ENCODE data around the gene RABGAP1L.

RABGAP1L gene

DNA sequence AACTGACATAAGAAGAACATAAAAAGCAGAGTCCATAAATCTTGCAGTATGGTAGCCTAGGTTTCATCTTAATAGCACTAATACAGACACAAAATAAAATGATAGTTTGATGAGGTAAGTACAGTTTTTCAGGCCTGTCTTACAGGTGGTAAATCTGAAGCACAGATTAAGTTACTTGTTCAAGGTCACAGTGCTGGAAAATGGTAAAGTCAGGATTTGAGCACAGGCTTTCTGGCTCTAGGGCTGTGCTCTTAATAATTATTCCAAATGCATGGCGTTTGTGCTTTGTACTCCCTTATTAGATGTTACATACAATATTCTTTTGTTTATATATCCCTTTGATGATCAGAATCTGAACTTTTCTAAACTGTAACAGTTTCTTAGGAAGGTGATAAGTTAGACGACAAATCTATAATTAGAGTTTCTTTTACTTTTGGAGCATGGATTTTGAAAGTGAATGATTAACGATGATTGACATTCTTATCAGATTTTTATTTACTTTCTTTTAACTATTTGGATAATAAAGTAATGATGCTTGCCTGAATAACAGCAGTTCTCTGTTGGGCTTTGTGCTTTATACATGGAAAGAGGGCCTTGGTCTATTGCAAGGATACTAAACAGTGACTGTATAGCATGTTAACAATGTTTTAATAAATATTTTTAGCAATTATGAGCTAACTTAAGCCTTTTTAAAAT lies 738.9 kb downstream of the RABGAP1L start:
- DNase-seq = no peak

DNA sequence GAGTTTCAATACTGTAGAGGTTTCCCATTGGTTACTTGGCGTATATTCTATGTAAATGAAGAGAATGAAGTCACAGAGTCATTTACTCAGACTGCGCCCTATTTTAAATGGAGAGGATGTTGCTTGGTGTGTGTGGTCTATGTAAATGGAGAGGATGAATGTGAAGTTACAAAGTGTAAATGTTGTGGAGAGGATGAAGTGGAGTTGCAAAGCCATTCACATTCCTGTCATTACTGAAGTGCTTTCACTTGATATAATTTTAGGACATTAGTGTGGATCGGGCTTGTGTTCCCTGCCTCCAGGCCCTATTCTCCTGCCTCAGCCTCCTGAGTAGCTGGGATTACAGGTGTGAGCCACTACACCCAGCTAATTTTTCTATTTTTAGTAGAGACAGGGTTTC lies 741.0 kb downstream of the RABGAP1L start:
- DNase-seq = no peak

DNA sequence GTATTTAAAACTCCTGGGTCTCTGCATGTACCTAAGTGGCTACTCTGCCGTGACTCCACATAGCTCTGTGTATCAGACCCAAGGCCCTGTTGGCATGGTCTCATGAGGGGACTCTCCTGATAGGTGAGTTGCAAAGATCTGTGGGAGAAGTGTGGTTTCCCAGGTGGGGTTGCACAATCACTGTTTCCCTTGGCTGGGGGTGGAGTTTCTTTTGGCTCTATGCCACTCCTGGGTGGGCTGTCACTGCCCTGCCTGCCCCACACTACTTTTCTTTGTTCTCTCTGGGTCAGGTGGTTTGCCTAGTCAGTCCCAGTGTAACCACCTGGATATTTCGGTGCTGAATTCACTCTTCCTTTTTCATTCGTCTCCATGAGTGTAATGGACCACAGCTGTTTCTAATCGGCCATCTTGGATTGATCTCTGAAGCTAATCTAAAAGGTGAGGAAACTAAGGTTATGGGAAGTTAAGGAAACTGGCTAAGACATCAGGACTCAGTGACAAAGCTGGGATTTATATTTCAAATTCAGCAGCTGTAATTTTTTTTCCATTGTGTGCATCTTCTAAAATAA lies 743.3 kb downstream of the RABGAP1L start:
- DNase-seq = no peak

DNA sequence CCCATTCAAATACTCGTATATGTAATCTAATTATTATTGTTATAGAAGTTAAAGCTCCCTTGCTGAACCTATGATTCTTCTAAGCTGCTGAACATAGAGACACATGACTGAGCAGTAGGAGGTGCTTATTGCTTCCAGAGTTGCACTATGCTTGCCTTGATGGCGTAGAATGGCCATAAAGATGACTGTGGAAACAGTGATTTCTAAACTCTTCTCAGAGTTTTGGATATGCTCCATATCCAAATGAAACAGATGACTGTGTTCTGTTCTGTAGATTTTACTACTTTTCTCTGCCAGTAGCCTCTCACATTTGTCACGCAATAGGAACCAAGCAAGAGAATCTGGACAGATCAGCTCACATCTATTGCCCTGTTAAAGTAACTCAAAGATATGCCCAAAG lies 752.3 kb downstream of the RABGAP1L start:
- no peak for DNase-seq

DNA sequence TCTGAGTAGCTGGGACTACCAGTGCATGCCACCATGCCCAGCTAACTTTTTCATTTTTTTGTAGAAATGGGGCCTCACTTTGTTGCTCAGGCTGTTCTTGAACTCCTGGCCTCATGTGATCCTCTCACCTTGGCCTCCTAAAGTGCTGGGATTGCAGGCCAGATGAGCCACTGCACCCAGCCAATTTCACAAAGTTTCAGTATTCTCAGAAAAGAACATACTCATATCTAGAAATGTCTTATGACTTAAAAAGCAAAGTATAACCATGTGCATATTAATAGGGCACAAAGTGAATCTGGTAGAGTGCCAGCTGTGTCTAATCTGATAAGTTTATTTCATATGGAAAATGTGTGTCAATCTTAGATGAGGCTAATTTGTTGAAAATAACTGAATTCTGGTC lies 752.9 kb downstream of the RABGAP1L start:
- no peak for DNase-seq

DNA sequence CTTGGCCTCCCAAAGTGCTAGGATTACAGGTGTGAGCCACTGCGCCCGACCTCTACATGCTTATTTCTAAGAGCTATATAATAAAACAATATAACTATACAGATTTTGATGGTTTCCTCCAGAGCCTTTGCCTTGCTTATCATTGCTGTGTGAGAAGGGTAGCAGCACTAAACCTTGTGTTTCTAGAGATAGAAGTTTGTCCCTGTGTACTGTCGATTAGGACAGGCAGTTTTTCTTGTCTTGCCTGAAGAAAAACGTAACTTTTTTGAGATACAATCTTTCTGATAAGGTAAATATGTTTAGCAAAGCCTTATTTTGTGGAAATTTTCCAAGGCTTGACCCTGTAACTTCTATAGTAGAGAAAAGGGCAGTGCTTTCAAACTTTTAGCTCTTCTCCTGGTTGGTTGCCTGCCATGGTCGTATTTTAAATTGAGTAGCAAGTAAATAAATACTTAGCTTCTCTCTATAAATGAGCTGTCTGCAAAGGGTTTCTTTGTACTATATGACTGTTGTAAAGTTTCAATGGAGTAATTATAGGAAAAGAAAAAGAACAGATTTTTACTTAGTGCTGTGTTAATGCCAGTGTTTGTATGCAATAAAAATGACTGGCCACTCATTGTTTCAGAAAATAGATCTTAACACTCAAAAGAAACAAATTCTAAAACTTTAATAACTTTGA lies 754.0 kb downstream of the RABGAP1L start:
- DNase-seq = no peak

DNA sequence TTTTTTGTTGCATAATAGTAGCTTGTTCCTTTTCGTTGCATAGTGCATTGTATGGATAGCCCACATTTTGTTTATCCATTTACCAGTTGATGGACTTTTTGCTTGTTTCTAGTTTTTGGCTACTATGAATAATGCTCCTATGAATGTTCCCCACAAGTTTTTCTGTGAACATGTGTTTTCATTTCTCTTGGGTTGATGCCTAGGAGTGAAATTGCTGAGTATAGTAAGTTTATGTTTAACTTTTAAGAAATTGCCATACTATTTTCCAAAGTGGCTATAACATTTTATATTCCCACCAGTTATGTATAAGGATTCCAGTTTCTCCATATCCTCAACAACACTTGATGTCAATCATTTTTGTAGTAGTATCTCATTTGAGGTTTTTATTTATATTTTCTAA lies 755.7 kb downstream of the RABGAP1L start:
- no peak for DNase-seq

DNA sequence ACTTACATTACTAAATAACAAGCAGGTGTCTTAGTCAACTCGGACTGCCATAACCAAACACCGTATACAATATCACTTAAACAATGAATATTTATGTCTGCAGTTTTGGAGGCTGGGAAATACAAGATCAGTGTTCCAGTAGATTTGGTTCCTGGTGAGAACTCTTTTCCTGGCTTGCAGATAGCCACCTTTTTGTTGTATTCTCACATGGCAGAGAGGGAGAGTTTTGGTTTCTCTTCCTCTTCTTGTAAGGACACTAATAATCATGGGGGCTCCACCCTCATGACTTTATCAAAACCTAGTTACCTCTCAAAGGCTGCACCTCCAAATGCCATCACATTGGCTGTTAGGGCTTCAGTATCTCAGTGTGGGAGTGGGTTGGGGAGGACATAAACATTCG lies 757.5 kb downstream of the RABGAP1L start:
- DNase-seq = no peak

DNA sequence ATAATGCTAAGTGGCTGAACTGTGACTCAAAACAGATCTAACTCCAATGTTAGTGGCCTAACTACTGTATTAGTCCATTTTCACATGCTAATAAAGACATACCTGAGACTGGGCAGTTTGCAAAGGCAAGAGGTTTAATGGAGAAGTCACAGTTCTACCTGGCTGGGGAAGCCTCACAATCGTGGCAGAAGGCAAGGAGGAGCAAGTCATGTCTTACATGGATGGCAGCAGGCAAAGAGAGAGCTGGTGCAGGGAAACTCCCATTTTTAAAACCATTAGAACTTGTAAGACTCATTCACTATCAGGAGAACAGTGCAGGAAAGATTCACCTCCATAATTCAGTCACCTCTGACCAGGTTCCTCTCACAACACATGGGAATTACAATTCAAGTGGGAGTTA lies 760.8 kb downstream of the RABGAP1L start:
- no peak for DNase-seq

DNA sequence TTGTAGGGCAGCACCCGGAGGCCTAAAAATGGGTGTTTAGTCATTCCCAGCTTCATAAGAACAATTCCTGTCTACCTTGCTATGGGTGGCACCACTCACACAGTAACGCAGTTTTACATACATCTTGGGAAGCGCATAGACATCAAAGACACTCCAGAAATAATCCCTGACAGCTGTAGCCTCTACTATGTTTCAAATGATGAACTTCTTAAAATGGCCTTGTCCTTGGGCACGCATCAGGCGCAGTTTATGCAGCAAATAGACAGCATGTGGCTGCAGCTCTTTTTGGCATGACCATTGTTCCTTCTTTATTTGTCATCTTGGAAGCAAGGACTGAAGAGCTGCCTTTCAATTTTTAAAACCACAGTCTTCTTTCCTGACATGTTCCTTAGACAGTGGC lies 762.8 kb downstream of the RABGAP1L start:
- no peak for DNase-seq

DNA sequence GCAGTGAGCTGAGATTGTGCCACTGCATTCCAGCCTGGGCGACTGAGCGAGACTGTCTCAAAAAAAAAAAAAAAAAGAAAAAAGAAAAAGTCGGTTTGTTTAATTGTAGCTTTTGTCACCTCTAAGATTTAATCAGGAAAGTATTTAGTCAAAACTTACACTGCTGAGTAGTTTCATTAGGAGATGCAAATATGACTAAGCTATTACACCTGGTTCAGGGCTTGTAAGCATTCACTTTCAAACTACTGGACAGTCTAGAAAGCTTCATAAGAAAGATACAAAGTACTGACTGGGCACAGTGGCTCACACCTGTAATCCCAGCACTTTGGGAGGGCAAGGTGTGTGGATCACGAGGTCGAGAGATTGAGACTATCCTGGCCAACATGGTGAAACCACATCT lies 764.5 kb downstream of the RABGAP1L start:
- DNase-seq = no peak

DNA sequence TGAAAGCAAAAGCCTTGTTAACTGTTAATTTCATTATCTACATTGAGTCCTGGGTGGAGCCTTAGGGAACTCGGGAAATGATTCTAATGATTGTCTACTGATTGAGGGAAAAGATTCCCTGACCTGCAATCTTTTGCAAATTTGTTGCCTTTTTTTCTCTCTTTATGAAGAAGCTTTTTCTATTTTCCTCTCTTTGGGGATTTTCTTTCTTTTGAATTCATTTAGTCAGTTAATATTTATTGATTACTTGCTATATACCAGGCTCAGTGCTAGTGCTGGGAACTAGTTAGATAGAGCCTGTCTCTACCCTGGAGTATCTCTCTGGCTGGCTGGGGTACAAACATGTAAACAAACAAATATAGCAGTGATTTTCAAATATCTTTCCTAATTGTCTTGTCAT lies 769.2 kb downstream of the RABGAP1L start:
- DNase-seq = no peak

DNA sequence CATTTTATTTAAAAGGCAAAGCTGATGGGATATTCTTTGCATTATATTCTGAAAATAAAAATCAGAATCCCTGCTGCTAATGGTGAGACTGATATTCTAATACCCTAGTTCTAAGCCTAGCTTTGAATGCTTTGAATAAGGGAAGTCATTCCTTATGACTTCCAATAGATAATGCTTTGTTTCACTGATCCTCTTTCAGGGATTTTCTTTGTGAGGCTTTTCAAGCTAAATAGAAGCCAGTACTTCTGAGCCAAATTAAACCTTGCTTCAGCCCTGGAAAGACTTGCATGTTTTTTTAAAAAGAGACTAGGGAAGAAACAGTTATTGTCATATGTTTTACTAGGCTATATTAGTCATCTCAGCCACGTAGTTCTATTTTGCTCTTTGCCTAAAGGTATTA lies 771.9 kb downstream of the RABGAP1L start:
- DNase-seq = no peak

DNA sequence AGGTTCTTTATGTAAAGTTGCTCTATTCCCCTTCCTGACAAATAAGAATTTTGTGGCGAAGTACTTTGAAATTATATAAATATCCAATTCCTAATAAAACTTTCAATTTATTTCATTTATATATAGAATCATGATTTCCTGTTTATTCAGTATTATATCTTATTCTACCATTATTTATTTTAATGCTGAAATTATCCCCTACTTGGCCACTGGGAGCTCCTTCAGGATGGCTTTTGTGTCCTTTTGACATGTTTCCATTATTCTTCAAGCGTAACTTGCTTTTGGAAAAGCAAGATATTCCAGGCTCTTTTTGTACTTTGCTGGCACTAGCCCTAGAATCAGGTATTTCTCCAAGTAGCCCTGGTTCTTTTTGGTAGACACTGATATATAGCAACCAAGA lies 773.3 kb downstream of the RABGAP1L start:
- no peak for DNase-seq

DNA sequence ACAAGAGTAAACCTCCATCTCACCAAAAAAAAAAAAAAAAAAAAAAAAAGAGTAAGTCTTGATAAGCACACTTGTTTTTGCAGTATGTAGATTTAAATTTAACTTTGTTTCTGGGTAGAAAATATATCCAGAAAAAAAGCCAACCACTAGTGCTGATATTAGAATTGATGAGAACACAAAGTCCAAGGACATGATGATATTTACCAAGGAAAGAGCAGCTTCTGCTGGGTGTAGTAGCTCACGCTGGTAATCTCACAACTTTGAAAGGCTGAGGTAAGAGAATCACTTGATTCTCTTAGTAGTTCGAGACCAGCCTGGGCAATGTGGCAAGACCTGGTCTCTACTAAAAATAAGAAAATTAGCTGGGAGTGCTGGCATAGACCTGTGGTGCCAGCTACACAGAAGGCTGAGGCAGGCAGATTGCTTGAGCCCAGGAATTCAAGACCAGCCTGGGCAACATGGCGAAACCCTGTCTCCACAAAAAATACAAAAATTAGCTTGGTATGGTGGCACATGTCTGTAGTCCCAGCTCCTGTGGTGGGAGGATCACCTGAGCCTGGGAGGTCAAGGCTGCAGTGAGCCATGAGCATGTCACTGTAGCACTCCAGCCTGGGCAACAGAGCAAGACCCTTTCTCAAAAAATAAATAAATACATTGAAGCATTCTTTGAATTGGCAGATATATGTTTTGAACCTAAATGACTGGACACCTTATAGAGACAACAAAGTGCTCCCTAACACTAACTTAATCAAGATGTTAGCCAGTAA lies 776.8 kb downstream of the RABGAP1L start:
- no peak for DNase-seq

DNA sequence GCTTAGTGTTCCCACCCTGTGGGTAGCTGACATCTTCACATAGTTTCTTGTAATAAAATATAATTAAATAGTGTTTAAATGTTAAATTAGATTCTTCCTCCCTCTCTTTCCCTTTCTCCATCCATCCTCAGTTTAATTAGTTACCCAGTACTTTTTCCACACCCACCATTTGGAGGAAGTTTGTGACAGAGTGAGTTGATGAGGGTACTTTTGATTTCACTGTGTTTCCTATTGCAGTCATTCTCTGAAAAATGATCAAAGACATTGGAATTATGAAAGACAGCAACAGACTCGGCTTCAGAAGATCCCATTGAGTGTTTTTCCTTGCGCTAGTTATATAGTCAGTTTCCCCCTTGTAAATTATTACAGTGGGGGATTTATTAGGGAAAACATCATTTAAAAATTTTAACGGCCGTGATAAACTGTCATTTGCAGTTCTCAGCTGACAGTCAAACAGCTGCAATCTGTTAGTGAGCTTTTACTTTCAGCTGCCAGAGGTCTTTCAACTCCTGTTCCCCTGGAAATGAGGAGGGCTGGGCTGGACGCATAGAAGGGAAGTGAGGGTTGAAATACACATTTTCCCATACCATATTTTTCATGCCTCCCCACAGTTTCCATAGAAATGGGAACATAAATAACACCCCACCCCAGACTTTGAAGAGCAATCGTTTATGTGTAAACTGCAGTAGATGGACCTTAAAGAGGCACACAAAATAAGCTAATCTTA lies 779.1 kb downstream of the RABGAP1L start:
- no peak for DNase-seq

DNA sequence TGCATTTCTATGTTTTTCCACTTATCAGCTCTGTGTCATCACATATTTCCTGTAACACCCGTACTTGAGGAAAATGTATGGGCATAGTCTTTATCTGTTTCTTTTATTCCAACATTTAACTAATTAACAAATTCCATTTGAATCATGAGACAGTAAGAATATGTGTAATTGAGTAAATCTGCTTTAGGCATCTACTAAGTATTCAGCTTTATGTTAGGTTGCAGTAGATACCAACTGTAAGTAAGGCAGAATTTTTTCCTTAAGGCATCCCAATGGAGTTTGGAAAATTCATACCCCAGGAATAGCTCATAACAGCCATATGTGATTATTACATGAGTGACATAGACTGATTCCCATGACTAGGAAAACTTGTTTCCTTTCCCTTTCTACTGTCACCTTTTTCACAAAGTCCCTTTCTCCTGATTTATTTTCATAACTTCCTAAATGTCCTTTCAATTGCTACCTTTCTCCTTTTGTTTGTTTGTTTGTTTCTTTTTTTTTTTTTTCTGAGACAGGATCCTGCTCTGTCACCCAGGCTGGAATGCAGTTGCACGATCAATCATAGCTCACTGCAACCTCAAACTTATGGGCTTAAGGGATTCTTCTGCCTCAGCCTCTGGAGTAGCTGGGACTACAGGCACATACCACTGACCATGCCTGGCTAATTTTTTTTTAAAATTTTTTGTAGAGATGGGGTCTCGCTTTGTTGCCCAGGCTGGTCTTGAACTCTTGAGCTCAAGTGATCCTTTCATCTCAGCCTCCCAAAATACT lies 780.6 kb downstream of the RABGAP1L start:
- no peak for DNase-seq

DNA sequence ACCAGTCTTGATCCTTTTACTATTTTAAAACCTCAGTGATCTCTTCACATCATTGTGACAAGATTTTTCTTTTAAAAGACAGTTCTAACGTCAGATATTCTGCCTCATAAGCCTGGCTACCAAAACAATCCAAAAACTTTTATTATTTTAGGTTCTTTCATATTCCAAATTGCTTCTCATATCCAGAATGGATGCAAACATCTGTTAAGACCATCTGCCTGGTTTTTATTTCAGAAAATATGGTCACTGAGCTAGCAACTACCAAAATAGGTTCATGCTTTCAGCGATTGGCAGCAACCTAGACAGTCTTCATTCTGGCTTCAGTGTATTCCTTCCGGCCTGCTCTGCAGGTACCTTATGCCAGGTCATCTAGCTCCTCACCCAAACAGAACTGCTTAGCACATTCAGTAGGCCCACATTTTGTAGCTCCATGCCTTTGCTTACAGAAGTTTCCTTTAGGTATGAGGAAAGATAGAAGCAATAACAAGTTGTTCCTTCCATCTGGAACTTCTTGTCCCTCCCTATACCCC lies 781.4 kb downstream of the RABGAP1L start:
- no peak for DNase-seq

DNA sequence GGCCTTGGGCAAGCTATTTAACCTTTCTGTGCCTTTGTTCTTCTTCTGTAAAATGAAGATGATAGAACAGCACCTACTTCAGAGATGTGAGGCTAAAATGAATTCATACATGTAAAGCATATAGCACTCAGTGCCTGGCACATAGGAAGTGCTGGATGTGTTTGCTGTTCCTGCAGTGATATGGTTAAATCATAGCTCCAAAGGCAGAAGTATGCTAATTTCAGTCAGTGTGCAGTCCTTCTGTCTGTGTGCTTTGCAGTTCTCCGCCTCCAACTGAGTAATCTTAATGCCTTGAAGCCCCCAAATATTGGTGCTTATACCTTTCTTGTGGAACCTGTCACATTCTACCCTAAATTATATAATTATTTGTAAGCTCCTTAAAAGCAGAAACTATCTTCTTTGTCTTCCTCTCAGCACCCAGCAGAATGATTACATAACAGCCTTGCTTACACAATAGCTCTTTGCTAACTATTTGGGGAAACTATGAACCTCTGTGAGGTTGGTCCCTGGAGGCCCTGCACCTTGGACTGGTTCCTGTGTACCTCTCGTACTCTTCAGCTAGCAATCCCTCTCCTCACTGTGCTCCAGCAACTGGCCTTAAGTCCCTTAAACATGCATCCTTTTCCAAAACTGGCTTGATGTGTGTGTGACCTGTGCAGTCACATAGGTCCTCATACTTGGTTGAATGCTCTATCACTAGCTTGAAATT lies 783.4 kb downstream of the RABGAP1L start:
- no peak for DNase-seq

DNA sequence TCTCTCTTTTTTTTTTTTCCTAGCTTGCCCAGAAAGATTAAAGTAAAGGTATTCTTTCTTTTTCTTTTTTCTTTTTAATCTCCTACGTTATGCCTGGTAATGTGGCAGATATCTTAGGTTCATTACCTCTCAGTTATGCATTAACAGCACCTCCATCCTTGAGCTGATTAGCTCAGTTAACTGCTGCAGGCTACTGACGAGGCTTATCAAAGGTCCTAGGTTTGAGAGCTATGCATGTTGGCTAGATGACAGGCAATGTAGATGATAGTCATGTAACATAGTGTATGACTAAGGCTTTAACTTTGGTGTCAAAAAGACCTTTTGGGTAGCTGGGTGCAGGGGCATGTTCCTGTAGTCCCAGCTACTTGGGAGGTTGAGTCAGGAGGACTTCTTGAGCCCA lies 786.7 kb downstream of the RABGAP1L start:
- DNase-seq = no peak

DNA sequence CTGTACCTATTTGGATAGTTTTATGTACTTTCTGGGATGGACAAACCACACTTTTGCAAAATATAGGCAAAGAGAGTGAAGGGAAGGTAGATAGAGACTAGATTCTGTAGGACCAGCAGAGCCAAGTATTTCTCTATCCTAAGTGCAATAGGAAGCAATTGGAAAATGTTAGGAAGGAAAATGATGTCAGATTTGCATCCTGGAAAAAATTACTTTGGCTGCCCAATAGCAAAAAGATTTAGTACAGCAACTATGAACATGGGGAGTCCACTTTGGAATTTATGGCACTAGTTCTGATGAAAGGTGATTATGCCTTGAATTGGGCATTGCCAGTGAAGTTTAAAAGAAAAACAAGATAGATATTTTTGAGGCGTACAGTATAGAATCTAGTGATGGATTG lies 789.7 kb downstream of the RABGAP1L start:
- no peak for DNase-seq
